ENCODE measurements around the gene AIFM1. TPM values are rescaled to one million over a fixed set of nuclear protein-coding genes. Genes with fewer than 3 reads are reported as not detected.
A peak's percentile ranks its signal among the peaks of the same experiment; 100 is the strongest.

The AIFM1 gene
- polyA plus RNA-seq (ENCODE audit: insufficient read length): 100 TPM
- long read RNA-seq, donor 1, transcript AIFM1-201 (16 exons, 2,260 nt): major isoform, 14 of 32 reads
- long read RNA-seq, donor 1, partial matches to known transcripts: 18 of 32 reads
- long read RNA-seq, donor 1, other reads (novel, unspliced or antisense): 0 of 32 reads
- long read RNA-seq, donor 2, transcript AIFM1-201 (16 exons, 2,260 nt): major isoform, 13 of 35 reads
- long read RNA-seq, donor 2, partial matches to known transcripts: 22 of 35 reads
- long read RNA-seq, donor 2, other reads (novel, unspliced or antisense): 0 of 35 reads
- long read RNA-seq, donor 3, transcript AIFM1-201 (16 exons, 2,260 nt): major isoform, 8 of 18 reads
- long read RNA-seq, donor 3, partial matches to known transcripts: 8 of 18 reads
- long read RNA-seq, donor 3, other reads (novel, unspliced or antisense): 0 of 18 reads
- long read RNA-seq, donor 4, partial matches to known transcripts: 0 of 1 reads
- long read RNA-seq, donor 4, other reads (novel, unspliced or antisense): 0 of 1 reads
- long read RNA-seq, donor 5, transcript AIFM1-201 (16 exons, 2,260 nt): major isoform, 35 of 61 reads
- long read RNA-seq, donor 5, partial matches to known transcripts: 26 of 61 reads
- long read RNA-seq, donor 5, other reads (novel, unspliced or antisense): 0 of 61 reads
- long read RNA-seq, donor 6, transcript AIFM1-201 (16 exons, 2,260 nt): major isoform, 5 of 21 reads
- long read RNA-seq, donor 6, partial matches to known transcripts: 16 of 21 reads
- long read RNA-seq, donor 6, other reads (novel, unspliced or antisense): 0 of 21 reads
- long read RNA-seq, donor 7, transcript AIFM1-201 (16 exons, 2,260 nt): major isoform, 22 of 38 reads
- long read RNA-seq, donor 7, partial matches to known transcripts: 16 of 38 reads
- long read RNA-seq, donor 7, other reads (novel, unspliced or antisense): 0 of 38 reads
- long read RNA-seq, donor 8, transcript AIFM1-201 (16 exons, 2,260 nt): major isoform, 12 of 12 reads
- long read RNA-seq, donor 8, partial matches to known transcripts: 0 of 12 reads
- long read RNA-seq, donor 8, other reads (novel, unspliced or antisense): 0 of 12 reads

DNA sequence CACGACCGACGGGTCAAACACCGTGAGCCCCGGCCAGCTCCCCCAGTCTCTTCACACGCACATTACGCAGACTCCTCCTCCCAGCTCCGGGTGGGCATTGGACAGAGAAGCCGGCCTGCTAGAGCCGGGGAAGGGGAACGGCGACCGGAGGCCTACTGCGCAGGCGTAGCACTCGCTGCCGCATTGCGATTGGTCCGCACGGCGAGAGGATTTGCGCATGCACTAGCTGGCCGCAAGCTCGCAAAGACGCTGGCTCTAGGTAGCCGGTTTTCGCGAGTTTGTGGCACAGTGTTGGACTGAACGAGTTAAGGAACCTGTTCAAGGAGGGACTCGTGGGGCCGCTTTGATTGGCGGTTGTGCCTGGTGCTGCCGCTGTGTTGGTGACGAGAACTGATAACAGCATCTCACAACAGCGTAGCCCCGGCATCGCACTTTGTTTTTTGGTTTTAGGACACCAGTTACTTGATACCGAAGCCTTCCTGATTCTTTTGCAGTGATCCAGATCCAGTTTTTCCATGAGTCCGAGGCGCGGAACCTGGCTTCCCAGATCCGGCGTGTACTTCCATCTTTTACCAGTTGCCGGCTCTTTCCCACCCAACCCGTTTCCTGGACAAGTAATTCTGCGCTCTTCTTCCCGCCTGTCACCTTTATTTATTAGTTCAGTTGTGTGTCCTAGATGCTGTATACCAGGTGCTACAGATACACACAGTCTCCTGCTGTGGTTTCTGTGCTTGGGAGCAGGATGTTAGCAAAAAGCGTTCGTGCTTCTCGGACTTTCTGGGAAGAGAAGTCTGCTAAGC, at the start of gene AIFM1:
TSS of gene AIFM1 (minus strand) at position 139 of the 800 bp plus-strand sequence. CDS start 185 bp downstream, outside the sequence.
- DNase-seq: peak; percentile 87

DNA sequence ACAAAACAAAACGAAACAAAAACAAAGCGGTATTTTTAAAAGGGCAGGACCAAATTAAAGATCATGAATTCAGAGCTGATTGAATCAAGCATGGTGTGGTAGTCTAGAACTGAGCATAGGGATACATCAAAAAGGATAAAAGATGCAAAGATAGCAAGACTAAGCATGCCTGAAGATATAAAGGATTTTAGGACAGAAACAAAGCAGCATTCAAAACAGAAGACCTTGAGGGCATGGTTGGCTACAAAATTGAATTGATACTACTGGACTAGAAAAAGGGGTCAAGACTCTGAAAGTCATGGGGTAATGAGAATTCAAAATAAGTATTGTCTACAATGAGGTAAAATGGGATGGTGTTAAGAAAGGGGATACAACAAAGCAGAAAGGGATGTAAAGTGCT, 47.7 kb upstream of the AIFM1 start:
- DNase-seq: no peak

DNA sequence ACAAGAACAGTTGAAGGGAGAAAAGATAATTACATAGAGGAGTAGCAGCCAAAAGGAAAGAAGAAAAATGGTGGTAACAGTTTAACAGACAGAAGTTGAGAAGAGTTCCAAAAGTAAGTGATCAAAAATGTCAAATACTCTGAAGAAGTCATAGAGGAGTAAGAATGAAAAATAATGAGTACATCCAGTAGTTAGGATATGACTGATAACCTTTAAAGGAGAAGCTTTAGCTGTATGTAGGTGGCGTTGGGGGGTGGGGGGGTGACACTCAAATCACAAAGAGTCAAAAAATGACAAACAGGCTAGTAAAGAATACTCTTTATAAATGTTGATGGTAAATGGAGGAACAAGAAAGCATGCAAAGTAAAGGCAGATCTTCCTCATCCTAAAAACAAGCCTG, 46.7 kb upstream of the AIFM1 start:
- DNase-seq: no peak

DNA sequence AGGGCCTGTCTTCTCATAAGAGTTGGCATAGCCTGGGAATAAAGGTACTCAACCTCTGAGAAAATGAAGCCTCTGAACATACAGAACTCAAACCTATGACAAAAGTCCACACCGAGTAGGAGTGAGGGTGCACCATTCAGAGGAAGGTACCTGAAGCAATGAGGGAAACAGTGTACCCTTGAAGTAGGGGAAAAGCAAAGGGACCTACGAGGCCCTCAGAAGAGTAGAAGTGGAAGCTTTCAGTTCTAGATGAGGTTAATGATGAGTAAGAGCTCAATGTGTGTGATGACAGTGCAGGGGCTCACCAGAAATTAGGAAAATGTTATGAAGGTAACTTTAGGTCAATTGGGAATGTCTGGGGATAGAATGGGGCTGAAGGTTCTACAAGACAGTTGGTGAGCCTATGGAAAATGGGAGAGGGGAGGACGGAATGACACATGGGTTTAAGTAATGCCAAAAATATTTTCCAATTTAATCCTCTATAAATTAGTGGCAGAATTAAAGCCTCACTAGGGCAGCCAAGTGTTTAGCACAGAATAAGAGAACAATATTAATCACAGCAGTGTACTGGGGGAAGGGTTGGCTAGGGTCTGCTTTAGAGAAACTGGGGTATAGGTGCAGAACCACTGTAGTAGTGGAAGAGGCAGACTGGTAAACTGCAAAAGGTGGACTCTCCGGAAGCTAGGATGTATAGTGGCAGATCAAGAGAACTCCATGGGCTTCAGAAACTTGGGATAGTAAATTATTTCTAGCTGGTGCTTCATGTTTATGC, 46.0 kb upstream of the AIFM1 start:
- no peak for DNase-seq

DNA sequence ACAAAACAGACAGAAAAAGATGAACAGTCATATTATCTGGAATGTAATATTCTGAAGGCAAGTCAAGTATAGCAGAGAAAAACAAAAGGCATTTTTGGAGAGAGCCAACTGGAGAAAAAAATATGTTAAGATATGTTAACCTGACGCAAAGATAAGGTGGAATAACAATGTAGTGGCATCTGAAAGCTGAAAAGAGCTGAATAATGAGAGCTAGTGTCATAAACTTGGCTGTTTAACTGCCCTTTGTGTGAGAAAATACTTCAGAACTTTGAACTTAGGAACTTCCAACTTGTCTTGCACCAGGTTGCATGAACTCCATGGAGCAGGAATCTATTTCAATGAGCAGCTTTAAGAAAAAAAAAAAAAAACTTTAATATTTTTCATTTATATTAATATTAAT, 39.0 kb upstream of the AIFM1 start:
- no peak for DNase-seq

DNA sequence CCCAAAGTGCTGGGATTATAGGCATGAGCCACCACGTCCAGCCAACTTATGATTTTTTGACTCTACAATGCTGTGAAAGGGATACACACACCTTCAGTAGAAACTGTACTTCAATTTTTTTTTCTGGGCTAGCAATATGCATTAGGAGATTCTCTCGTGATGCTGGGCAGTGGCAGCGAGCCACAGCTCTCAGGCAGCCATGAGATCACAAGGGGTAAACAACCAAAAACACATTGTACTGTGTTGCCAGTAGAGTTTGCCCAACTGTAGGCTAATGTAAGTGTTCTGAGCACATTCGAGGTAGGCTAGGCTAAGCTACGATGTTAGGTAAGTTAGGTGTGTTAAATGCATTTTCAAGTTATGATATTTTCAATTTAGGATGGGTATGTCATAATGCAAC, 31.8 kb upstream of the AIFM1 start:
- DNase-seq: no peak

DNA sequence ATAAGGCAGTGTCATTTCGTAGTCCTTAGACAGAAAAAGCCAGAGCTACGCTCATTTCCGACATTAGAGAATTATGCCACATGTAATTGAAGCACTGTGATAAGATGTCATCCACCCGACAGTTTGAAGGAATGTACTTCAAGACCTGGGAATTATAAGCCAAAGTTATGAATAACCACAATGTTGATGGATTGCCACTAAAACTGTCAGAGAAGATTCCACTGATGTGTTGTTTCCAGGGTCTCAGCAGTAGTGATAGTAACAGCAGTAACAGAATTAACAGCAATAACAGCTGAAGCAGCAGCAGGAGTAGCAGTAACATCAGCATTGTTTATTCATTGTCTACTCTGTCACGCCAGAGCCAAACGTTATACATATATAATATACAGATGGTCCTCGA, 30.8 kb upstream of the AIFM1 start:
- DNase-seq: no peak

DNA sequence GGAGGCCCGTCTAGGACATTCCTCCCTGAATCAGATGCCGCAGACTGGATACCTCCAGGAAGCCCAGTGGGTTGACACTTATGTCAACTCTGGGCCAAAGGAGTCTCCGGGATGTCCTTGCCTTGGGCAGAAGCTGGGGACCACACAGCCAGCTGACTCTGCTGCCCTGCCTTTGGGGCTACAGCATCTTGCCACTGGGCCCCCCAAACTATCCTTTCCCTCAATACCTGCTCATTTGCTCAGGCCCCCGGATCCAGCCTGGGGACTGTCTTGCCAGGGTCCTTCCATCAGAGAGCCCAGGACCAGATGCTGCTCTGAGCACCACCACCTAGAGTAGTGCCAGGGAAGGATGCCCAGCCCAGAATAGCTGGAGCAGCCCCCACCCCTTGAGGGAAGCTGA, 25.2 kb upstream of the AIFM1 start:
- no peak for DNase-seq

DNA sequence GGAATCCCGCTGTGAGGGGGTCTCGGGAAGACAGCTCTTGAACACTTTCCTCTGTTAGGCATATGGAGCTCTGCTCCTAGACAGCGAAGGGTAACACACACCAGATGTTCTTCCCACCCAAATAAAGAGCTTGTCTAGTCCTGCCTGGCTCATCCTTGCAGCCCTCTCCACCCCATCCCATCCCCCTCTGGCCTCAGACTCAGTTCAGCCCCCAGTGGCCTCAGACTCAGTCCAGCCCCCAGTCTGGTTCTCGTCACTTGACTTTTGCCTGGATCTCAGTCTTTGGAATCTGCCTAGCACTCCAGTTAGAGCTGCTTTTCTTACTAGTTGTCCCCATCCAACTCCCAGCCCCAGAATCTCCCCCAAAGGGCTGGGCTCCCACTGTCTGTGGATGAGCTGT, 21.0 kb upstream of the AIFM1 start:
- DNase-seq: no peak

DNA sequence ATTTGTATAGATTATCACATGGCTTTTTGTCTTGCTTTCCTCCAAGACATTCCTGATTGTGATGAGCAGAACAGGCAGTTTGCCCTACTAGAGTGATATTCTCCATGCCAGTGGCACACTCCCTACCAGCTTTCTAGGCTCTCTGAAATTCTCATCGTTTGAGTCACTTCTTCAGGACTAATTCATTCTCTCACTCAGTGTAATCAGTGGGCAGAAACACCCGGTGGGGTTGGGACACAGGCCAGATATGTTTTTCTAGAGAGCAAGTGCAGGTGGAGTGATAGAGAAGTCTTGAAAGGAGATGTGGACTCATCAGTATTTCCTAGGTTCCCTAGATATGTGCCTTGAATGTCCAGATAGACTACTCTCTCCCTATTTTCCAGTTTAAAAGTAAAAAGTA, 19.2 kb upstream of the AIFM1 start:
- no peak for DNase-seq

DNA sequence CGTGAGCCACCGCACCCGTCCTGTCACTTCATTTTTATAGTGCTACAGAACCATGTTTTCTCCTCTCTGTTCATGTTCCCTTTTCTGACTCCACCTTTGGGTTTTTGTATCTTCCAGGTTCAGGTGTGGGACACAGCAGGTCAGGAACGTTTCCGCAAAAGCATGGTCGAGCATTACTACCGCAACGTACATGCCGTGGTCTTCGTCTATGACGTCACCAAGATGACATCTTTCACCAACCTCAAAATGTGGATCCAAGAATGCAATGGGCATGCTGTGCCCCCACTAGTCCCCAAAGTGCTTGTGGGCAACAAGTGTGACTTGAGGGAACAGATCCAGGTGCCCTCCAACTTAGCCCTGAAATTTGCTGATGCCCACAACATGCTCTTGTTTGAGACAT, 18.5 kb upstream of the AIFM1 start:
- DNase-seq: no peak

DNA sequence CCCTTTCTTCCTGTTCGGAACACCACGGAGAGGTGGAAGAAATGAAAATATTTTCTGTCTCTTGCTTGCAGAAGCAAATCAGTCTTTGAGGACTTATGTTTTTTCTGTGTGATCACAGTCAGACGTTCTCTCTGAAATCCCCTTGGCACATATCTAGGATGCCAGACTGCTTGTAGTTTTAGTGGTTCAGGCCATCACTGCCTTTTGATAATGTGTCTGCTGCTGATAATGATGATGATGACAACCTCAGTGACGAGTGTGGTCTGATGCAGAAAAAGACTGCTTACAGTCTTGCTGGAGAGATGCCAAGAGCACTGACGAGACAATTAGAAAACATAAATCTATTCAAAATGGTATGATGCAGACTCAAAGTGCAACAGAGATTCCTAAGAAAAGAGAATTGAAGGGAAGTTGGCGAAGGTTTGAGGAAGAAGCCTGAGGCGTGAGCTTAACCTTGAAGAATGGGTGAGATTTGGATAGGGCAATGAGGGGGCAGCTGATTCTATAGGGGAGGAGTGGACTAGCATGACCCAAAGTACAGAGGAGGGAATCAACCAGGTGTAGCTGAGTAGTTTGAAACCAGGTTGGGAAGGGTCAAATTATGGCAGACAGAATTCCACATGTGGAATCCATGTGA, 14.1 kb upstream of the AIFM1 start:
- DNase-seq: no peak

DNA sequence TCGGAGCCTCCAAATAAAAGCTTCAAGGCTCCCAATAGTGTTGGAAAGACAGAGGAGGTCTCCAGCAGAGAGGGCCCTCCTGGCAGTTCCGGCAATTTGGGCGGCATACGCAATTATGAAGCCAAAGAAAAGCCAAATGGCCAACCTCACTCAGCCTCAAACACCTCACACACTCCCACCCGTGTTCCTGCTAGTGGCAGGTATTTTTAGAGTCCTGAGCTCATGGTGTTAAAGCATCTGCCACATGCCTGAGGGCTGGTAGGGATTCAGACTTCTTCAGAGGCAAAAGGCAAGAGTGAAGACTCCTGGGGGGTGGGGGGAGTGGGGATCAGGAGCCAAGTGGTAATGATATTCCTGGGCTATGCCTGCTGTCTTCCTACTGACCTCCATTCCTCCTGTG, 13.5 kb upstream of the AIFM1 start:
- DNase-seq: no peak

DNA sequence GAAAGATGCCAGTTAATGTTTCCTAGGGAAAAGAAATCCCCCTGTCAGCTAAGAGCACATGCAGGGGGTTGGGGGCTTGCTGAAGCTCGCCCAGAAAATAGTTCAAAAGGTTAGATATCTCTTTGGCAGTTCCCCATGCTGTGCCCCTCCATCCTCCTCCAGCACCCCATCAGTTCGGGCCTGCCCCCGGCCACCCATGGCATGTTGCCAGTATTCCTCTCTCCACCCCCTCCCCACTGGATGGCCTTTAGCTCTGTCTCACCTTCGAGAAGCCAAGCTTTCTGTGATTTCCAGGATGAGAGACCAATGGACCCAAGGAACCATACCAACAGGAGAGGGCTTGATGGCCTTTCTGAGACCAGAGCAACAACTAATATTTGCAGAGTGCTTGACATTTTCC, 11.3 kb upstream of the AIFM1 start:
- no peak for DNase-seq

DNA sequence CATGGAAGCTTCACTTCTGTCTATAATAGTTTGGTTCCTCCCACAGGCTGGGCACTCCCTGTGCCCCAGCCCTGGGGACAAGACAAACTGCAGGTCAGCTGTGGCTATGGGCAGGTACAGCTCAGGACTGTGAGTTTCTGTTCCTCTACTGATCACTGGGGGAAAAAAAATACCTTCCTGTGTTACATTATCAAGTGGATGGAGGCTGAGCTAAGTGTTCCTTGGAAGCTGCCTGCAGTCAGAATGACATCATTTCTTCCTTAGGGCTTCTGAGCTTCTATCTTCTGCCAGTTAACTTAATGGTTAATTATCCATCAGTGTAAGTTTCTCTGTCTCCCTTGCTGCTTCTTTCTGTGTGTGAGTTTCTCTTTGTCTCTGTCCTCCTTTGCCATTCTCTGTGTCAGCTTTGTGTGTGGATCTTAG, 10.7 kb upstream of the AIFM1 start:
- no peak for DNase-seq

DNA sequence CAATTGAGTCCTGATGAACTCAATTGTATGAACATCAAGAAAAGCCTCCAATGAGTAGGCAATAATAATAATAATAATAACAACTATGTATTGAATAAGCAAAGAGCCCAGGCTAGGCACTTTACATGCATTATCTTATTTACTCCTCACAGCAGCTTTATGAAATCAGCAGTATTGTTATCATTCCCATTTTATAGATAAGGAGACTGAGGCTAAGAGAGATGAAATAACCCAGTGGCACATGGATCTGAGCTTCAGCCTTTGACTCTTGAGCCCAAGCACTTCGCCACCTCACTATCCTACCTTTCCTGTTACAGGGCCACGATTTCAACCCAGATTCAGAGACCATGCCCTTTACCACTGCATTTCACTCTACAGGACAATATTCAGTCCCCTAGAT, 9.3 kb upstream of the AIFM1 start:
- no peak for DNase-seq

DNA sequence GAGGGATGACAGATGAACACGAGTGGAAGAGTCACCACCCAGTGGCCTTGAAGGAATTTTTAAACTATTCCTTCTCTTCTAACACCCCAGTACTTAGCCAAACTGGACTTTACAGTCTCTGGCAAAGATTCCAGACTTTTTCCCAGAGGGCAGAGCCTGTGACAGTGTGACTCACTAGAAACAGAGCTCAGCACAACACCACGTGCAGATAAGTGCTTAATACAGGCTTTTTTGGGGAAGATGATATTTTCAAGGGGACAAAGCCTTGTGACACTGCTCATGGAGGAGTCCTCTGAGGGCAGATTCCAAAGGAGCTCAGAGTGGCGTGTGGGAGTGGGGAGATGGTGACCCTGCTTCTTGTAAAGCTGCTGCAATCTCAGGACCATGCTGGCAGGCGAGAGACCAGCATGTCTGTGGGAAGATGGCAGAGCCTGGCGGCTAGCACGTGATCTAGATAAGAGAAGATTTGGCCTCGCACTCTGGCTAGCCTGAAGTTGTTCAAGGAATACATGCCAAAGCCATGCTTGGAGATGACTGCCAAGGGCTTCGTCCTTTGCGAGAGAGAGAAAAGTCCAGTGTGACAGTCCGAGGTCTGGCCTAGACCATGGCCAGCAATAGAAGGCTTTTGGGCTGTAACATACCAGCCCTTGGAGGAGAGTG, 8.5 kb upstream of the AIFM1 start:
- no peak for DNase-seq

DNA sequence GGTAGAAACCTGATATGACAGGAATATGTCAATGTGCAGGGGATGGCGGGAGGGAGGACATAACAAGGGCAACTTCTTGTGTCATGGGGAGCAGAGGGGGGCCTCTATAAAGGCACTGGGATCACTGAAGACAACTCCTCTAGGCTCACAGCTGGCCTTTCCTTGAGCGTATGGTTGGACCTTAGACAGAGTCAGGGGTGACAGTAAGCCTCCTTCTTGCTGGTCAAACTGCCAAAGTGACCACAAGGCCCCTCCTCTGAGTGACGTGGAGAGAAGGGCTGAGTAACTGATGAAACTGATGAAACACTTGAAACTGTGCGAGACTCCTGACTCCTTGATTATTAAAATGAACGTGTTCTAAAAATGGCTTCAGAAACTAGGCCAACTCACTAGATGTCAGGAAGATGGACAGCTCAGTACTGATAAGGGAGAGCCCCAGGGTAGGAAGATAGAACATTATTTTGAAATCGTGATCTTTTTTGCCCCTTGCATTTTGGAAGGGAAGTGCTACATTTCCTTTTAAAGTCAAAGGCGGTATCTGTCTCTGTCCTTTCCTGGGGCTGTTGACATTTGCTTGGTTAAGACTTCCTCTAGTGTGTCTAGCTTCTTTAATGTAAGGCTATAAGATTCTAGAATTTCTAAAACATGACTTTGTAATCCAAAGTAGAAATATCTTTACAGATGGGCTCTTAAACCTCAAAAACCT, 7.7 kb upstream of the AIFM1 start:
- no peak for DNase-seq

DNA sequence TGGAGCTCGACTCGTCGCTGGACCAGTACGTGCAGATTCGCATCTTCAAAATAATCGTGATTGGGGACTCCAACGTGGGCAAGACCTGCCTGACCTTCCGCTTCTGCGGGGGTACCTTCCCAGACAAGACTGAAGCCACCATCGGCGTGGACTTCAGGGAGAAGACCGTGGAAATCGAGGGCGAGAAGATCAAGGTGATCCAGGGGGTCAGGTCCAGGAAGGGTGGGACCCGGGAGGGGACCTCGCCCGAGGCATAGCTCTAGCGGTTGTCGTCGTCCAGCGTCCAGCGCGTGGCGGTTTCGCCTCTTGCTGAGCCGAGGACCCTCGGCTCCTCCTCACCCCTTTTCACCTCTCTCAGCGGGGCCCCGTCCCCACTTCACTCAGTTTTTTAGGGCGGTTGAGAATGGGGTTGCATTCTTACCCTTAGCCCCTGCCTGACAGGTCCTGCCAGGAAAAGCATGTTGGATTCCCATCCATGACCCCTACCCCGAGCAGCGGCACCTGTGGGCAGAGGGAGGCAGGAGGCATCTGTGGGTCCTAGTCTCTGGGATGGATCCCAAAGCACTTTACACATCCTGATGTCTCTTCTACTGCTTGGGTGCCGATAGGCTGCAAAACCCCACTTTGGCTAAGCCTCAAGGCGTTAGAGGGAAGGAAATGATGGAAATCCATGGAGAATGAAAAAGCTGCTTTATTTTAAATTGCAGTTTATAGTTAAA, 6.6 kb upstream of the AIFM1 start:
- DNase-seq: no peak
